Embryonic facial prominence (tissue), 1 donor: ENCODE measurements around the gene EXOC3L1.

Source experiments
- DNase-seq: peaks from one replicate; pipeline ENCODE4 v3.0.0-alpha.2; 2016; ENCODE audit errors: extremely low spot score

The EXOC3L1 gene

GRCh38 chr16:67215706-67216105, 25.8 kb upstream of the EXOC3L1 start:
- no peak for DNase-seq

GRCh38 chr16:67213197-67214019, 23.5 kb upstream of the EXOC3L1 start:
- DNase-seq = no peak

- no peak for DNase-seq
Measured at GRCh38 chr16:67212766-67213165, 22.8 kb upstream of the EXOC3L1 start.

GRCh38 chr16:67211674-67212073, 21.7 kb upstream of the EXOC3L1 start:
- DNase-seq = no peak

GRCh38 chr16:67210069-67210937, 20.4 kb upstream of the EXOC3L1 start:
- DNase-seq = no peak

- DNase-seq = no peak
Measured at GRCh38 chr16:67209565-67209964, 19.6 kb upstream of the EXOC3L1 start.

GRCh38 chr16:67208154-67208896, 18.4 kb upstream of the EXOC3L1 start:
- no peak for DNase-seq

GRCh38 chr16:67207249-67208091, 17.5 kb upstream of the EXOC3L1 start:
- DNase-seq = no peak

GRCh38 chr16:67206838-67207248, 16.9 kb upstream of the EXOC3L1 start:
- DNase-seq = no peak

GRCh38 chr16:67206129-67206837, 16.3 kb upstream of the EXOC3L1 start:
- DNase-seq = no peak

- DNase-seq = no peak
Measured at GRCh38 chr16:67204076-67204475, 14.1 kb upstream of the EXOC3L1 start.

GRCh38 chr16:67202956-67203493, 13.1 kb upstream of the EXOC3L1 start:
- DNase-seq = no peak

- DNase-seq = no peak
Measured at GRCh38 chr16:67202426-67202825, 12.5 kb upstream of the EXOC3L1 start.

GRCh38 chr16:67201411-67202345, 11.7 kb upstream of the EXOC3L1 start:
- no peak for DNase-seq

- no peak for DNase-seq
Measured at GRCh38 chr16:67200491-67200890, 10.6 kb upstream of the EXOC3L1 start.

- no peak for DNase-seq
Measured at GRCh38 chr16:67199808-67200198, 9.9 kb upstream of the EXOC3L1 start.

GRCh38 chr16:67199011-67199807, 9.3 kb upstream of the EXOC3L1 start, which contains the start of gene ELMO3:
Gene ELMO3, plus strand, starts transcription at chr16:67199131. Its CDS starts 196 bp downstream, at chr16:67199327.
- no peak for DNase-seq

- no peak for DNase-seq
Measured at GRCh38 chr16:67198238-67198734, 8.3 kb upstream of the EXOC3L1 start.
